Measurements from ENCODE around the gene DENND1A.

DENND1A gene

DNA sequence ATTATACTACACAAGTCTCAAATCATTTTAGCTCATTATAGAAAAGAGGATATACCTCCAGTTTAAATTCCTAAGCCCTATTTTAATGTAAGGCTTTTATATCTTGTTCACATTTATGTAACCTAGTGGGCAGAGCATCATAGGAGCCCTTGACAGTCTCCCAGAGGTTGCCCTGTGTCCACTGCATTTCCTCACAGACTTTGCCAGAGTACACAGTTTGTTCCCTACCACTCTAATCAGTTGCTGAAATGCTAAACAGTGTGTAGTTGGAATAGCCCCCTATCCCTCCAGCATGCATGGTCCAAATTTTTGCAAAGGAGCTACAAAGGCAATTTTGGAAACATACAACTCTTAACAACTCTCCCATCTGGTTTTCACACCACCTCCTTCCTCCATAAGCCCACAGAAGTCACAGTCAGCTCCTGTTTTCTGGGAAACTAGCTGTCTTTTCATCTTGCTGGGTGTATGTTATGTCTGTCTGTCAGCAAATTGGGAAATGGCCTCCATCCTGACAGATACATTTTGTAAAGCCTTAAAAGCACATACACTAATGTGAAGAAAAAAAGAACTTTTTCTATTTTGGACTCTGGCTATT is 212.2 kb downstream of the DENND1A start:
- no peak for DNase-seq

DNA sequence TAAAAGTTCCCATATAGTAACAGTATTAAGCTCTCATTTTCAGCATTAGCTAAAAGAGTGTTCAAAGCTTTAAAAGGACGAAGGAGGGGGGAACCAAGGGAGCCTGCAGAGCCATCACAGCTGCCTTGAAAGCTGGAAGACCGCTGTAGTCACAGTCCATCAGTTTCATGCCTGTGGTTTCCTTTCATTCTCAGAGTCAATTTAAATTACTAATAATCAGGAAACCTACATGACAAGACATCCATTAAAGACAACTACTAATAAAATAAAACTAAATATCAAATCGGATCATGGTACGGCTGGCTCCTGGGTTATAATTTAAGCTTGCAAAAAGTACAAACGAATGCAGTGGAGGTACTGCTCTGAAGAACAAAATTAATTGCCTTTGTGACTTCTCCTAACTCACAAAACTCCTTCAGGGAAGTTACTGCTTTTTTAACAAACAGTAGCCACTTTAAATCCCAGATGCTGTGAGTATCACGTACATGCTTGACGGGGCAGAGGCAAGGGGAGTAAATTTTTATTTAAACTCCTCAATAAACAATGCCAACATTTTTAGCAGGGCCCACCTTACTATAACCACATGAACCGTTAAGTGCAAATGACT is 213.5 kb downstream of the DENND1A start:
- DNase-seq: no peak

DNA sequence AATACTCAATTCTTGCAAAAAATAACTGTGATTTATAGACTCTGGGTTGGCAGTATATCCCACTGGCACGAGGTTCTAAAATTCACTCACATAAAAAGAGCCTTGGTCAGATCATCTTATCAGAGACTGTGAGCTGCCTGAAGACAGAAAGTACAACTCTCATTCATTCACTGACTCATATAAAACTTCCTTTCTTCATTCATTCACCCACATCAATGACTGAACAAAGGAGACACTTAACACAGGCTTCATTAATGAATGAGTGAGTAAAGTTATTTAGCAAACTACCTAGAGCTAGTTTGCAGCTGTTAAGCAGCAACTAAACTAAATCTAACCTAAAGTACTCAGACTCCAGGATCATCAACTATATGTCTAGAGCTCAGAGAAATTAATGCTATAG is 214.7 kb downstream of the DENND1A start:
- no peak for DNase-seq

DNA sequence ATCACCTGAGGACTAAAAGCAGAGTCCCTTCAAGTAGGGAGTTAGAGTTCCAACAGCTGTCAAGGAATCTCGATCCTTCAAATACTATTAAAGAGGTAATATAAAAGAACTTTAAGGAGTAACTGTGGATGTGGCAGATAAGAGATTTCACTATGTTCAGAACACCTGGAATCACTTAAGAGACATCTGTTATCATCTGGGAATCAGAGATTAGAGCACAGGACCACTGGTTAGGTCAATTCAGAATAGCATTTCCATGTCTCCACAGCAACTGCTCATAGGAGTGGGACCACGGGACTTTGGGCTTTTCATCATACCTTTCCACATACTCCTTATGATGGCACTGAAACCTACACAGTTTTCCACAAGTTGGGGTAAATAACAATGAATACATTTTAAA is 216.6 kb downstream of the DENND1A start:
- DNase-seq: no peak

DNA sequence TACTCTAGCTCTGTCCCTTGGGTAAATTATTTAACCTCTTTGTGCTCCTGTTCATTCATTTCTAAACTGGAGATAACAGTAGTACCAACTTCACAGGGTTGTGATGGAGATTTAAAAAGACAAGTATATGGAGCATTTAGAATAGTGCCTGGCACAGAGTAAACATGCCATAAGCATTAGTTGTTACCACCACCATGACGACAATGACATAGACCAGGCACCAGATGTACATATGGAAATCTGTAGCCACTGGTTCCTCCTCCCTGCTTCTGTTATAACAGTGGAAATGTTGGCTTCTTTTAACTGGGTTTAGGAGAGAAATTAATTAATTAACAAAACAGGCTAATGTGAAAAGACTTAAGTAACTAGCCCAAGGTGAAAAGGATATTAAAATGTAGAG is 217.5 kb downstream of the DENND1A start:
- DNase-seq: no peak

DNA sequence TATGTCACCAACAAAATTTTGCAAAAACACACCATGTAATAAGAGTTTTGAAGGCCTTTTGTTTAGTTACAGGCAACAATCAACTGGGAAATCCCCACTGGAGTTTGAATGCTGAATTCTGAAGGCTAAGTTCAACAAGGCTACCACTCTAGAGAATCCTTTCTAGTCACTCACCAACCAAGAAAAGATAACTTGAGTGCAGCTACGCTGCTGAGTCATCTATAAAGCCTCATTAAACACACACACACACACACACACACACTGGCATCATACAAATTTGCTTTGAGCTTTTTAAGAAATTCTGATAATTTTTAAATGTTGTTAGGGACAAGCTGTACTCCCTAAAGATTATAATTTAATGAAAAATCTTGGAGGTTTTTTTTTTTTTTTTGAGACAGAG is 219.6 kb downstream of the DENND1A start:
- DNase-seq: no peak

DNA sequence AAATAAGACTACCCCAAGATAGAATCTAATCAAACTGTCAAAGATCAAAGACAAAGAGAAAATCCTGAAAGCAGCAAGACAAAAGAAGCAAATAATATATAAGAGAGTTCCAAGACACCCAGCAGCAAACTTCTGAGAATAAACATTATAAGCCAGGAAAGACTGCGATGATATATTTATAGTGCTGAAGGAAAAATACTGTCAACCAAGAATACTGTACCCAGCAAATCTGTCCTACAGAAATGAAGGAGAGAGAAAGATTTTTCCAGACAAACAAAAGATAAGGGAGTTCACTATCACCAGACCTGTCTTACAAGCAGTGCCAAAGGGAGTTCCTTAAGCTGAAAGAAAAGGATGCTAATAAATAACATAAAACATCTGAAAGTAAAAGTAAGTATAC is 227.4 kb downstream of the DENND1A start:
- no peak for DNase-seq

DNA sequence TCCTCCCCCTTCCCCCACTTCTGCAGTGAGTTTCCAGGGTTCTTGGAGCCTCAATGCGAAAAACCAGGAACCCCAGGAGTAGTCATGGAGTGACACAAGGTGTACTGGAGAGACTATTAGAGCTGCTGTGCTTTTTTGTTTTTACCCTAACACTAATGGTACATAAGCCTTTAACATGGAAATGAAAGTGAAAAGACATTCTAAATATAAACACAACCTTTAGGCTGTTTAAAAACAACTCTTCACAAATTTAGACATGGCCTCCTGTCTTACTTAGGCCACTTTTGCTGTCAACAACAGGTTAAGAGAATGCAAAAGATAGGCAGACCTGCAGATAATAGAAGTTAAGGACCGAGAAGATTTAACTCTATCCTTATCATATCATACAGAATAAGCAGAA is 232.2 kb downstream of the DENND1A start:
- DNase-seq: no peak

DNA sequence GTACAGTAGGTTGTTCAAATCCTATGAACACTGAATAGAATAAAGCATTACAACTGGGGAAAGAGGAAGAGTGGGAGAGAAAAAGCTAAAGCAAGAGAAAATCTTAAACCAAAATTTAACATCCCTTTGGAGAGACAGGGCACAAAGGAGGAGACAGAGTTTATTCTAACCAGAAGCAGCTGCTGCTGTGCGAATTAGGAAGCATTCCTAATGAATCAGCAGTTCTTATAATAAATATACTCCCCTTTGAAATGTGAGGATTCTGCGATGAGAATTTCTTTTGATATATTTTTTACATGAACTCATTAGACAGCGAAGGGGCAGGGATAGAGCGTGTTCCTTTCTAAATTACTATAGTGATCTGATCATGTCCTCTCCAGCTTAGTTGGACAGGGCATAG is 233.4 kb downstream of the DENND1A start:
- DNase-seq: no peak

DNA sequence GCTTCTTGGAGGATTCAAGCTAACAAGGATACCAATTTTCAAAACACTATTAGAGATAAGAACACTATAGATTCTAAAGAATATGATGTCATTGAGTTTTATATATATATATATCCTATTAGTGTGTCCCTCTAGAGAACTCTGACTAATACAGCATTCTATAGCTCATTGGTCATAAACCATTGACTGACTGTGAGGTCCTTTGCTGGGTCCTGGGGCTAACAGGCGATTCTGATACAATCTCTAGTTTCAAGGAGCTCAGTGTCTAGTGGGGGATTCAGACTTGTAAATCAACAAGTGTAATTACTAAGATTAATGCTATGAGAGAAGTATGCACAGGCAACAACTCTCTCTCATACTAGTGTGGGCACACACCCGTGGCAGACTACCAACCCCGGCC is 234.5 kb downstream of the DENND1A start:
- DNase-seq: no peak

DNA sequence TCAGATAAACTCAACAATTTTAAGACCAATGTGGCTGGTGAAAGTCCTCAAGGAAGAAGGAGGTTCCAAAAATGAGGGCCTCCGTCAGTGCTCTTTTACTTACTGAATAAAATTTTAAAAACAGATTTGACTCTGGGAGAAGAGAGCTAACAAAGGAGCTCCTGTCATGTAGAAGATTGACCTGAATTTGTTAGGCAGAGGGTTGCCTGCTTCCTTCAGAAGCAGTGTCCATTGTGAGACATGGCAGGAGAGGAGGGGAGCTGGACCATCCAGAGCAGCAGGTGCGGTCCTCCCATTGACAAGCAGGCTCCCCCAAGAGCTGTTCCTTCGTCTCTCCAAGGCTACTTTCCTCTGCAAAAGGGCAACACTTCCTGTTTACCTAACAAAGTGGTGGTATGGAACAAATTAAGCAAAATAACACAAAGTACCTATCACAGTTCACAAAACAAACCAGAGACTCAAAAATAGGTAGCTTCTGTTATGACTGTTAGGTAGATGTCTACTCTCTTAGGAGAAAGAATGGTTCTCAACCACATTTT is 238.1 kb downstream of the DENND1A start:
- DNase-seq: no peak

DNA sequence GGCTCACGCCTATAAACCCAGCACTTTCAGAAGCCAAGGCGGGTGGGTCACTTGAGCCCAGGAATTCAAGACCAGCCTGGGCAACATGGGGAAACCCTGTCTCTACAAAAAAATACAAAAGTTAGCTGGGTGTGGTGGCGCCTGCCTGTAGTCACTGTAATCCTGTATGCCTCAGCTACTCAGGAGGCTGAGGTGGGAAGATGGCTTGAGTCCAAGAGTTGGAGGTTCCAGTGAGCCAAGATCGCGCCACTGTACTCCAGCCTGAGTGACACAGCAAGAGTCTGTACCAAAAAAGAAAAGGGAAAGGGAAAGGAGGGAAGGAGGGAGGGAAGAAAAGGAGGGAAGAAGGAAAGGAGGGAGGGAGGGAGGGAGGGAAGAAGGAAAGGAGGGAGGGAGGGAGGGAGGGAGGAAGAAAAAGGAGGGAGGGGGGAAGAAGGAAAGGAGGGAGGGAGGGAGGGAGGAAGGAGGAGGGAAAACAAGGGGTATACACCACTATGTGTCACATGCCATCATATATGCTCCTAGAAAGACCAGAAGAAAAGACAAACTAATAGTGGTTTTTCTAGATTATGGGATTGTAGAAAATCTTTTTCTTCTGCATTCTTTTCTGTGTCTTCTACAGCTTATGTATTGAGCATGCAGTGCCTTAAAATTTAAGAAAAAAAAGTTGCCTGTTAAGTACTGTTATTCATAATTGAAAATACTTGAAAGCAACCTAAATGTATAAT is 240.1 kb downstream of the DENND1A start:
- no peak for DNase-seq

DNA sequence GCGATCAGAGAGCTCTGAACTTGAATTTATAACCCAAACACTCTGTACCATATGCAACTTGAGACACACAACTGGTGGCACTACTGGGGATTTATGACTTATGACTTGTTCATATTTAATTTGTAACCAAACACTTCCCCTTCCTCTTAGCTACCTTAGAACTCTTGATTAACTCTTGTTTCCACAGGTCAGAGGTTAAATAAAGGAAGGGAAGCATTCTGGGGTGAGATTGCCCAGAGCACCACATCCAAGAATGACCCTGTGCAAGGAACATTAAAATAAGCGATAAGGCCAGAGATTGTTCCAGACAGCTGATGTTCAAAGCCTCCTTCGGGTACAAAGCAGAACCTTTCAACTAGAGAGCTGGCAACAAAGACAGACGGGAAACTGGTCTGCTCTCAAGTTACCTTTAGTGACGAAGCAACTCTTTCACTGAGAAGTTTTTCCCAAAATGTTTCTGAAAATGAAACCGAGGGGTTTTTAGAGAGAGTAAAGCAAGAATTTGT is 242.6 kb downstream of the DENND1A start:
- no peak for DNase-seq

DNA sequence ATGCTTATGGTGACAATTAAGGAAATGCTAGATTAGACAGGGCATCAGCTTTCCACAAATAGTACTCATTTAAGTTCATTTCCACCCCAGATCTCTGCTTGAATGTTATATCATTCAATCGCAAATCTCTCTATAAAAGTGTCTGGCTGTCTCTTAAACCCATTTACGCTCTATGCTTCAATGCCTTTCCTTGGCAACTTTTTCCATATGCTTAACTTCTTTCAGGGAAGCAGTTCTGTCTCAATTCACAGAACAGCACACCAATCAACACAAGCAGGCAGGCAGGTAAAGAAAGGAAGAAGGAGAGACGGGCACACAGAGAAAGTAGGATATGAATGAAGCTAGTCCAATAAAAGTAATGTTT is 243.1 kb downstream of the DENND1A start:
- DNase-seq: no peak

DNA sequence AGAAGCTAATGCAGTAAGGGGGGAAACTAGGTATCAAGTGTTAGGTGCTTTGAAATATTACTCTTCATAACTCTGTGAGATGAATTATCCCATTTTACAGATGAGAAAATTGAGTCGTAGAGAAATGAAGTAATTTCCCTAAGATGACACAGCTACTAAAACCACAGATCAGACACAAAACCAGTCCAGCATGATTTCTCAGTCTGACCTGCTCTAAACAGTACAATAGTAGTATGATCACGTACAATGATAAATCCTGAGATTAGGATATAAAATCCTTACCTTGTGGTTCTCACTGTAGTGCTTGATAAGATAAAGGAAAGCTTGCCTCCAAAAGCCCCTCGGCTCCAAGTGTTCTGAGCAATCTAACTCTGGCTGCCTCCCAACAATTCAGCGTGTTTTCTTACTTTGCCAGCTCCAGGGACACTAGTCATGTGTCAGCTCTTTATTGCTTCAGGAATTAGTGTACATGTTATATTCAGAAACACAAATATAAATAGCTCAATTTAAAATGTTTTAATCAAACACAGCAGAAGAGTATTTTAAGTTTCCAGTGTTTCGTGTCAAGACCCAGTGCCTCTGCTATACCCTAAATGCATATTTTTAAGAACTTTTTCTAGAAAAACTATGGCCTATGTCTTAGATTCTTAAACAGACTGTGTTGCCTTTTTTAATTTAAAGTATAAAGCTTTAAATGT is 243.6 kb downstream of the DENND1A start:
- DNase-seq: no peak

DNA sequence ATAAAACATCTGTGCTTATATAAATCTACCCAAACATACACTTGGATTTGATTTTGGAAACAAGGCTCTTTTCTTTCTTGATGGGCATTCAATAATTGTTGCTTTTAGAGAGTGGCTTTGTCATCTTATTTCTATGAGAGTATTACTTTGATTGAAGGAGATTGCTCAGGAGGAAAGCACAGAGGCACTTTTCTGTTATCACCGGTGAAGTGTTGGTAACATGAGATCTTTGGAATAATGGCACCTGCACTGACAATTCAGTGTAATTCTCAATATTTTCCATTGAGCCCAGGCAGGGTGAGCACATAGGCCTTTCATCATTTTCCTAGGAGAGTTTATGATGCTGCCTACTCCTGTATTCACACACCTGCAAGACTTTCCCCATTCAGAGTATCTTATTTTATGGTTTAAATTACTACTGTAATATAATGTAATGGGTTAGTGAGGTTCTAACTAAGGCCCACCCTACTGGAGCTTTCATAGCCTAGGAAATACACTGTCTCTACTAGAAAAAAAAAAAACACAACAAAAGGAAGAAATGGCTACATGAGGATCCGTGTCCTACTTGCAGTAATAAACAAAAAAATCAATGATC is 244.3 kb downstream of the DENND1A start:
- no peak for DNase-seq

DNA sequence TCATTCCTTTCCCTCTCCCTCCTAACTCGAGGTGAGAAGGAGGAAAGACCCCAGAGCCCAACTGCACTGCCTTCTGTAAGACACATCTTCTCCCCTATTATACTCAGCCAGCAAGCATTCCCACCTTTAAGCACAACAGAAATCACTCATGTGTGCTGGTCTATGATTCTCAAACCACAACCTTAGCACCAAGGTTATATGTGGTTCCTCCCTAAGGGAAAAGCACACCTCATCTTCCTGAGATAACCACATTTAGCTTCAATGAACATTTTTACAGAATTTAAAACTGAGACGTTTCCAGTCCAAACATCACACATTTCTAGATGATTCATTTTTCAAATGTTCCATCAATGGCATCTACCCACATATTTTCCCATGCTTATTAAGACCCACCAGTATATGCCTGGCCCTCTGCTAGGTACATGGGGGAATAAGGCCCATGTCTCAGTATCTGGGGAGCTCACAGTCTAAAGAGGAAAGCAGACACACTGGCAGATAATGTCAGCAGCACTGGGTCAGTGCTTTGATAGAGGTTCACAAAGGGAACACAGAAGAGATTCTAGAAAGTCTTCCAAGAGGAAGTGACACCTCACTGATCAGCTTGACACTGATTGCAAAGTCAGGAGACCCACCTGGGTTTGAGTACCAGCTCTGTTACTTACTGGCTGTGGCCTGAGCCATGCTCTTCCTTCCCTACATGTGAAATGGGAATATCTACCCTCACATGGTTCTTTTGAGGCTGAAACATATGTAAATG is 245.4 kb downstream of the DENND1A start:
- no peak for DNase-seq

DNA sequence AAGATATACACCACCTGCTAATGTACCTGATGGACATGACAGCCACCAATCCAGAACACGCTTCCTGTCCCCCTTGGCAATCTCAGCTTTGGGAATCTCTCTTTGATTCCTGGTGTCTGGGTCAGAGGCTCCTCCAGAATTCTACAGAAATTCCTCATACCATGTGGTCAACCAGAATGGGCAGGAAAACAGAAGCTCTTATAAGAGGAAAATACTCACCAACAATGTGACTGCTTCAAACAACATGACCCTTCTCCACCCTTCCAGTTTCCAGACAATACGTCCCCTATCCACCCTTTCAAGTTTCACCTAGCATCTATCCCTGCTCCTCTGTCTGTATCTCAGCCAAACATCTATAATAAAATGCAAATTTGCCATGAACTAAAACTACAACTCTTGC is 247.2 kb downstream of the DENND1A start:
- no peak for DNase-seq

DNA sequence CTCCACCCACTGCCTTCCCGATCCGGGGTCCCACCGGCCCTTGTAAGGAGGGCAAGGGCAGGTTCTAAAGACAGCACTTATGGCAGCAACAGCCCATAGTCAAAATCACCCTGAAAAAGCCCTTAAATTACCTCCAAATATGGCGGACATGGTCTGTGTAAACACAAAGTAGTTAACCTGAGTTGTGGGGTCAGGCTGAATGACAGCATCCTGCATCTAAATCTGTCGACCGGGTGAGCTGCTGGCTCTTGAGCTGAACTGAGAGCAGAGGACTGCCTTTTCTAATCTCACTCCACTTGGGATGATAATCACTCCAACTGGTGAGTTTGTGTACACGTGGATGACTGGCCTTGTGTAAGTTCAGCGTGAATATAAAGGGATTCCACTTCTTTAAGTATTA is 249.6 kb downstream of the DENND1A start:
- no peak for DNase-seq

DNA sequence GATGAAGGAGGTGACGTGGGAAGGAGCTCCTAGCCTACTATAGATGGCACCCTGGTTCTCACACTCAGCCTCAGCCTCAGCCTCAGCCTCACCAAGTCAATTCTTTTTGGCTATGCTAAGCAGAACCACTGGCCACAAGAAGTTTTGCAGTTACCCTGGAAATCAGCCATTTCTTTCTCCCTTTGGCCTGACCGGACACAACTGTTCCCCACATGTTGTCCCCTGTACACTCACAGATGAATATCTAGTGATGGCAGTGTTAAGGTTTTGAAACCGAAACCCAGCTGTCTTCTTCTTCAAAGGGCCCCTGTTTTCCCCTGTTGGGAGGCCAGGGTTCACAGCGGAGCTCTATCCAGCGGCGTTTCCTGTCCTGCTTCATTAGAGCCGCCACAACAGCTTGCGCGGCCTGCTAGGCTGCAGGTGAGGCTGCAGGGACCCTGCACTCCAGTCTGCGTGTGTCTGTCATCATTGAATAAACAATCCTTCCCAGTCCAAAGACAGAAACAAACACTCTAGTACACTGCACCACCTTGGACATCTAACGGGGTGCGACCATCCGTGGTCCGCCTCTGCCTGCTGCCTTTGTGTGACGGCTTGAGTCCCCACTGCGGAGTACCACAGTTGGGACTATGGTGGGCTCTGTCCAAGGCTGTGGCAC is 250.5 kb downstream of the DENND1A start:
- DNase-seq: no peak

DNA sequence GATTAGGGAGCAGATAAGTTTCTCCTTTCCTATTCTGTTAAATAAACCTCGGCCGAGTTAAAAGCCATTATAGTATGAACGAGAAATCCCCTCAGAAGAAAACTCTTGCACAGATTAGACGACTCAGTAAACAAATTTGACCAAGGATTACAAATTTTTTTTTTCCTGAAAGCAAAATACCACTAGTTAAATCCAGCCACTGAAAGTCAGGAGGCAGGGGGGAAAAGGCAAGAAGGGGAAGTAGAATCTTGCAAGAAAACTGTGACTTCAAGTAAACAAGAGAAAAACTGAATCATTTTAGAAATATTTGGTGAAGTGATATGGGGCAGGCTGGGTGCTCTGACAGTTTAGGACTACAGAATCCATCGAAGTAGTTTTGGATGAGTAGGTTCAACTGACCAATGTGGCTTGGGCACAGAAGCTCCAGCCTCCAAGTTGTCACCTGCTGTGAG is 251.0 kb downstream of the DENND1A start:
- no peak for DNase-seq

All from CD4-positive, alpha-beta T cell treated with Interleukin-15 for 1 hour (primary cell).